HepG2 (cell line): ENCODE measurements around the gene HOXA10. TPM values are rescaled to one million over a fixed set of nuclear protein-coding genes. Genes with fewer than 3 reads are reported as not detected.

Source experiments
- ATAC-seq: fragments of 200-7000 bp; cut with Tn5 transposase; 3 replicates; pipeline ENCODE4 v1.9.1; 2020; ENCODE audit warnings: mild to moderate bottlenecking, moderate library complexity
- BruUV-seq: library from RNA; stranded (reverse); fragments of 400-500 nt; replicated peaks from 2 replicates; lab custom pipeline; 2021; lab: Mats Ljungman, UMichigan
- CTCF ChIA-PET: fragments of 300-600 bp; formaldehyde crosslinking; extraction: SDS; loops from one replicate; lab custom pipeline; 2021; ENCODE audit warnings: low total read pairs, inconsistent platforms, low intra/inter-chr PET ratio; lab: Yijun Ruan, JAX
- POLR2A ChIA-PET: fragments of 350-600 bp; sonication (Branson Sonifier 250); formaldehyde crosslinking; loops from one replicate; lab custom pipeline; 2020; ENCODE audit warnings: antibody characterized with exemption, inconsistent platforms; lab: Yijun Ruan, JAX
- DNase-seq: peaks from one replicate; pipeline ENCODE4 v3.0.0-alpha.2; 2015; ENCODE audit warnings: low spot score
- FAIRE-seq: peaks from 3 replicates; lab custom pipeline; 2011; peaks lifted over from hg19 to GRCh38; lab: Jason Lieb, UNC
- H2AFZ ChIP-seq: one replicate; pipeline ENCODE4 v1.6.1; 2011; ENCODE audit warnings: low read length, inconsistent platforms
- H3K27ac ChIP-seq: fragments of 300-600 bp; 3 replicates; pipeline ENCODE4 v1.8.0; 2011; ENCODE audit warnings: mixed run types, mild to moderate bottlenecking, mixed read lengths, low read length, inconsistent platforms; ENCODE audit not compliant: insufficient read depth; ENCODE audit errors: extremely low read length
- H3K27me3 ChIP-seq, 2 experiments: fragments of 200-600 bp in 1 of 2; 2 replicates in 1 of 2; 3 replicates in 1 of 2; pipeline versions ENCODE4 v1.6.0 to v1.8.0; 2011; ENCODE audit warnings: low read length in 2 of 2, mild to moderate bottlenecking in 2 of 2, moderate library complexity in 2 of 2, inconsistent platforms in 1 of 2; ENCODE audit not compliant: insufficient read depth in 2 of 2, control insufficient read depth in 1 of 2
- H3K36me3 ChIP-seq, 2 experiments: fragments of 200-600 bp in 1 of 2; replicated peaks in 1 of 2; 2 replicates in 1 of 2; 3 replicates in 1 of 2; pipeline versions ENCODE4 v1.5.1 to v1.8.0; 2011; ENCODE audit warnings: low read length in 2 of 2, inconsistent platforms in 1 of 2; ENCODE audit not compliant: insufficient read depth in 2 of 2, control insufficient read depth in 1 of 2
- H3K4me1 ChIP-seq: 2 replicates; pipeline ENCODE4 v1.5.1; 2012; ENCODE audit warnings: low read length, inconsistent platforms; ENCODE audit not compliant: insufficient read depth
- H3K4me2 ChIP-seq: 2 replicates; pipeline ENCODE4 v1.6.0; 2011; ENCODE audit warnings: low read depth, low read length, inconsistent platforms
- H3K4me3 ChIP-seq, 3 experiments: fragments of 200-600 bp in 1 of 3; sonication (generic), shearing (Covaris generic) in 1 of 3; replicated peaks in 1 of 3; 2 replicates each; pipeline ENCODE4 v1.5.1; 2011 to 2016; ENCODE audit warnings: low read length in 3 of 3, inconsistent platforms in 2 of 3, low read depth in 2 of 3, mild to moderate bottlenecking in 2 of 3, control low read depth in 1 of 3, mixed read lengths in 1 of 3; ENCODE audit not compliant: insufficient read depth in 1 of 3
- H3K79me2 ChIP-seq: one replicate; pipeline ENCODE4 v1.6.1; 2011; ENCODE audit warnings: low read length, inconsistent platforms; ENCODE audit not compliant: insufficient read depth
- H3K9ac ChIP-seq: 2 replicates; pipeline ENCODE4 v1.6.0; 2011; ENCODE audit warnings: mild to moderate bottlenecking, low read depth, low read length, inconsistent platforms; ENCODE audit not compliant: insufficient read depth
- H3K9me3 ChIP-seq: 2 replicates; pipeline ENCODE4 v1.5.1; 2012; ENCODE audit warnings: mild to moderate bottlenecking, low read length
- H4K20me1 ChIP-seq: 2 replicates; pipeline ENCODE4 v1.6.0; 2011; ENCODE audit warnings: inconsistent platforms, mild to moderate bottlenecking, low read length, moderate library complexity; ENCODE audit not compliant: insufficient read depth
- HNRNPL ChIP-seq: fragments of 200-400 bp; formaldehyde crosslinking; IDR thresholded peaks from 2 replicates; pipeline ENCODE4 v1.6.1; 2017; ENCODE audit warnings: mild to moderate bottlenecking, low read depth, low read length
- SPEN ChIP-seq: sonication (generic); formaldehyde crosslinking; IDR thresholded peaks from 2 replicates; pipeline ENCODE4 v1.5.1; 2020; ENCODE audit warnings: low read depth, mild to moderate bottlenecking, missing genetic modification reagents
- ZNF775 ChIP-seq: sonication (generic); formaldehyde crosslinking; IDR thresholded peaks from 2 replicates; pipeline ENCODE4 v1.4.0; 2020; ENCODE audit warnings: missing genetic modification reagents, mild to moderate bottlenecking, moderate library complexity, borderline replicate concordance
- WGBS: methylation state at CpG from one replicate; pipeline ENCODE4 v1.1.6; 2017; ENCODE audit warnings: low lambda C conversion rate; 5-methylcytosine and 5-hydroxymethylcytosine counted together
- in situ Hi-C: cut with HindIII; loops from 2 replicates; pipeline ENCODE4 v1.10.0; 2017; ENCODE audit warnings: low pct_unique_long_range_greater_than_20kb; ENCODE audit not compliant: extremely low pct_ligation_motif_present
- intact Hi-C: fragments of 100-400 bp; cut with micrococcal nuclease; formaldehyde crosslinking; loops from one replicate; pipeline ENCODE4 v1.10.0; 2022; ENCODE audit not compliant: unreplicated experiment
- polyA plus RNA-seq, 8 experiments: library from polyadenylated mRNA; depleted of rRNA in 3 of 8; stranded (reverse) in 7 of 8; unstranded in 1 of 8; fragments of >200 nt; fragmentation: Illumina TruSeq in 4 of 8; extraction: Trizol in 4 of 8; gene quantifications; 2 replicates each; pipeline versions ENCODE4 v1.2.1 to v1.2.3, GENCODE V29; 2011 to 2016; ENCODE audit warnings: low read depth in 4 of 8, missing spikeins in 1 of 8, mixed read lengths in 1 of 8; ENCODE audit not compliant: insufficient read depth in 1 of 8
- total RNA-seq, 5 experiments: library from RNA; depleted of rRNA; stranded (reverse); fragments of >200 nt; fragmentation: Illumina TruSeq; extraction: Trizol; gene quantifications; 2 replicates each; pipeline ENCODE4 v1.2.3, GENCODE V29; 2016; ENCODE audit warnings: low read depth in 1 of 5
- TF ChIP-seq, protein P1 (sequence below): sonication (generic); formaldehyde crosslinking; IDR thresholded peaks from 2 replicates; pipeline ENCODE4 v1.4.0; 2020; ENCODE audit warnings: mild to moderate bottlenecking, missing genetic modification reagents
- TF ChIP-seq, protein P2 (sequence below): sonication (generic); formaldehyde crosslinking; IDR thresholded peaks from 2 replicates; pipeline ENCODE4 v1.8.0; 2022; ENCODE audit warnings: missing genetic modification reagents, mild to moderate bottlenecking, inconsistent platforms, borderline replicate concordance

Gene HOXA10
- total and polyA plus RNA-seq, 2 of the 13 experiments (the other 11 are each of a cell fraction or from before 2014, with no cell fraction given), result not detected

DNA sequence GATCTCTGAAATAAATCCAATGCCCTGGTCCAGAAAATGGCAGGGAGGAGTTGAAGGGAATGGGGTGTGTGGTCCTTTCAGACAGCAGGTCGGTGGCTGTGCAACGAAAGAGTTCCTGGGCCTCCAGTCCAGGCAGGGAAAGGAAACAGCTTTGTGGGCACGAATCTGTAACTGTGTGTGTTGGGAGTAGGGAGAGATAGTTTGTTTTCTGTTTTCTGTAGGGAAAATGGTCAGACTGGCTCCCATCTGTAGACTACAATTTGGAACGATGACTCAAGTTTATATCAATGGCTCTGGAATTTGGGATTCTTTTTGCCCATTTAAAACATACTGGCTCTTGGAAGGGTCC is 6.2 kb downstream of the HOXA10 start:
- ATAC-seq, result no peak
- 57% methylated on average over 4 of the region's 4 CpGs for WGBS
- POLR2A ChIA-PET, result no interaction called here
- peaks cover 2 to 64% of the 10 kb centered on the region in 2 experiments for H3K27me3 ChIP-seq
- no peak overlapping the region for H3K9ac ChIP-seq
- no peak overlapping the region for H3K4me2 ChIP-seq
- H3K36me3 ChIP-seq, result no peaks in the 10 kb centered on the region
- no peaks in the 10 kb centered on the region for H3K9me3 ChIP-seq
- TF ChIP-seq SPEN (CRISPR knock-in tag) (no peak), ZNF775 (CRISPR knock-in tag) (no peak), HNRNPL (no peak)
- TF ChIP-seq, protein P1, sequence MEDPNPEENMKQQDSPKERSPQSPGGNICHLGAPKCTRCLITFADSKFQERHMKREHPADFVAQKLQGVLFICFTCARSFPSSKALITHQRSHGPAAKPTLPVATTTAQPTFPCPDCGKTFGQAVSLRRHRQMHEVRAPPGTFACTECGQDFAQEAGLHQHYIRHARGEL (CRISPR knock-in tag), result no peak
- TF ChIP-seq, protein P2, sequence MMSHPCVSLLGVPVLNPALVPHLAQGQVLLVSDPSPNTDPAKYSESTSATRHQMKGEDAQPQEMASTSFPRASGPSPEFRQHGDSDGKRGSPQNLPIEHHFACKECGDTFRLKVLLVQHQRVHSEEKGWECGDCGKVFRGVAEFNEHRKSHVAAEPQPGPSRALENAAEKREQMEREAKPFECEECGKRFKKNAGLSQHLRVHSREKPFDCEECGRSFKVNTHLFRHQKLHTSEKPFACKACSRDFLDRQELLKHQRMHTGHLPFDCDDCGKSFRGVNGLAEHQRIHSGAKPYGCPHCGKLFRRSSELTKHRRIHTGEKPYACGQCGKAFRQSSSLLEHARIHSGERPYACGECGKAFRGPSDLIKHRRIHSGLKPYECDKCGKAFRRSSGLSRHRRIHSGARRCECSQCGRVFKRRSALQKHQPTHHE, result no peak
- H4K20me1 ChIP-seq, result no peaks in the 10 kb centered on the region
- CTCF ChIA-PET, result no interaction called here
- in situ Hi-C loops, result loop anchor here (25.0 kb wide), 1 partner anchor 1081 kb away; no protein-coding TSS in a partner anchor
- intact Hi-C loops, result no loop called here
- H3K79me2 ChIP-seq, result no peaks in the 10 kb centered on the region
- no peak for DNase-seq
- H2AFZ ChIP-seq, result no peak overlapping the region
- no TSS peak for BruUV-seq
- H3K27ac ChIP-seq, result no peak overlapping the region
- FAIRE-seq, result no peak
- no peak overlapping the region for H3K4me3 ChIP-seq
- peaks cover 16% of the 10 kb centered on the region for H3K4me1 ChIP-seq
